HG03342 (cell line): ENCODE data around the gene ALDH16A1.
A peak's percentile ranks its signal among the peaks of the same experiment; 100 is the strongest.
"Not testable (repeated sequence)": the region's sequence is repeated elsewhere in the genome, so short reads cannot be mapped to it uniquely, and the experiment has no call there.

Source experiments
- ATAC-seq: cut with Tn5 transposase; IDR thresholded peaks from one replicate; pipeline ENCODE4 v1.9.1; 2021; ENCODE audit warnings: mild to moderate bottlenecking, moderate library complexity; ENCODE audit not compliant: unreplicated experiment

The ALDH16A1 gene

DNA sequence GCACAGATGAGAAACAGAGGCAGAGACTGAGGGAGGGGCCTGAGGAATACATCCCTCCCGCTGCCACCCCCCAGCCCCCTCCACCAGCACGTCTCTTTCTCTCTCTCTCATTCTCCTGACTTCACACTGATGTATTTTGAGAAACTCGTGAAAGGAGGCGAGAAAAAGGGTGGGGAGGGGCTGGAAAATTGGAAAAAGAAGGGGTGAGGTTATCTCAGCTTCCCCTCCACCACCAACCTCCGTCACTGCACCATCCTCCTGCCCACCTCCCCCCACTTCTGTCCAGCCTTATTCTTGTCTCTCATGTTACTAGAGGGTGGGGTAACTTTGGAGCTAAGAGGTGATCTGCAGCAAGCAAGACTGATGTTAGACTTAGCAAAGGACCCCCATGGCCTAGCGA lies 13.2 kb upstream of the ALDH16A1 start:
- no peak for ATAC-seq

DNA sequence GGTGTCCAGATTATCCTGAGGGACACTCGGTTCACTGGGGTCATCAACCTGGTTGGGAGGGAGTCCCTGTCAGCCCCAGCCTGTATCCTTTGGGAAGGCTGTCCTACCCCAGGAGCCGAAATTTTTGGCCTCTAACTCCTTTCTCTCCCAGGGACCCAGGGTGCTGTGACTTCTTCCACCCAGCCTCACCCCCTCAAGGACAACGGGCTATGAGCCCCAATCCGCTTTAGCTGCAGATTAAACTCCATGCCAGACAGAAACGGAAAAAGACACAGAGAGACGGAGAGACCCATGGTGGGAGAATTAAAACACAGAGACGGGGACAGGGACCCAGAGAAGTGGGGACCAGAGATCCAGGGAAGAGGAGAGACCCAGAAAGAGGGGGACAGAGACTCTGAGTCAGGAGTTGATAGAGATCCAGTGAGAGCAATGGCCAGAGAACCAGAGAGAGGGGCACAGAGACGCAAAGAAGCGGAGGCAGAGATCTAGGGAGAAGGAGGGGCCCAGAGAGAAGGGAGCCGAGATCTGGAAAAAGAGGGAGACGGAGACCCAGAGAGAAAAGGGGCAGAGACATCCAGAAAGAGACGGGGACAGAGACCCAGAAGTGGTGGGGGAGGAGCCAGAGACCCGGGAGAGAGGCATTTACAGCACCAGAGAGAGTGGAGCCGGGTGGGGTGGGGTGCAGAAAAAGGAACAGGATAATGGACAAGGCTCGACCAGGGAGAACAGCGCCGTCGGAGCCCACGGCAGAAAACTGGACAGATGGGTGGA lies 12.4 kb upstream of the ALDH16A1 start:
- ATAC-seq = no peak

DNA sequence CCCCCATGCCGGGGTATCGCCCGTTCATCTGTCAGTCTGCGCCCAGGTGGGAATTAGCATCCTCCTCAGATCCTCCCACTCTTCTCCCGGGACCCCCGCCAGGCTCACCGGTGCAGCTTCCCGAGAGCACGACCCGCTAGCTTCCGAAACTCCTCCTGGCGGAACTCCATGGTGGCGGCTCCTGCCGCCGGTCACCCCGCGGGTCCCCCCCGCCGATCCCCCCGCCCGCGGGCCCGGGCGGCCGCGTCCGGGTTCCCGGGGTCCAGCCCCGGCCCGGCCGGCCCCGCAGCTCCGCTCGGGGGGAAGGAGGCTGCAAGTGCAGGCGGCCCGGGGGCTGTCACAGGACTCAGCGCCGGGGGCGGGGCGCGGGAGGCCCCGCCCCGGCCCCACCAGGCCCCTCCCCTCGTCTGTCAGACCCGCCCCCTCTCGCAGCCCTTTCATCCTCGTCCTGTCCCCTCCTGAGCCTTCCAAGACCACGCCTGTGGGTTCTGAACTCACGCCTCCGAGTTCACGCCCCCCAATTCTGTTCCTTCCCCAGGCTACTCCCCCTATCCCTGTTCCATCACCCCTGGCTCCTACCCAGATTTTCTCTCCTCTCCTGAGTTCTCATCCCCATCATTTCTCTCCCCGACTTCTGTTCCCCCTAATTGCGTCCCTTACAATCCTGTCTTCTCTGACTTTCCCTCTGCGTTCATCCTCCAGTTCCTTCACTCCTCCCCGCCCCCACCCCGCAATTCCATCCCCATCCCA lies 11.6 kb upstream of the ALDH16A1 start, which contains the start of gene SLC17A7:
Gene SLC17A7 (minus strand): TSS at position 318 of the 750 bp plus-strand sequence. CDS start 148 bp downstream, at position 170.
- ATAC-seq = no peak

DNA sequence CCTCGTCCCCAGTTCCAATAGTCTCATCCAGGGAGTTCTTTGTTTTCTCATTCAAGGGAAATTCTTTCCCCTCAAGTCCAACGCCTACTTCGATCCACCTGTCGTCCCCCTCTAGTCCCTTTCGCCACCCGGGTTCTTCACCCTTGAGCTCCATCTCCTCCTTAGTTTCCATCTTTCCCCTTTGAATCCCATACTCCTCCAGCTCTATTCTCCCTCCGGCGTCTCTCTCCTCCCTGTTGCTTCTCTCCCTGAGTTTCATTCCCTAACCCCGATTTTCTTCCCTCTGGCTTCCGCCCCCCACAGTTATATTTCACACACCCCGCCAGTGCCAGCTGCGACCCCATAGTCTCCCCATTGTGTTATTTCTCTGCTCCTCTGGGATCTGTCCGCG lies 11.1 kb upstream of the ALDH16A1 start:
- ATAC-seq = no peak

DNA sequence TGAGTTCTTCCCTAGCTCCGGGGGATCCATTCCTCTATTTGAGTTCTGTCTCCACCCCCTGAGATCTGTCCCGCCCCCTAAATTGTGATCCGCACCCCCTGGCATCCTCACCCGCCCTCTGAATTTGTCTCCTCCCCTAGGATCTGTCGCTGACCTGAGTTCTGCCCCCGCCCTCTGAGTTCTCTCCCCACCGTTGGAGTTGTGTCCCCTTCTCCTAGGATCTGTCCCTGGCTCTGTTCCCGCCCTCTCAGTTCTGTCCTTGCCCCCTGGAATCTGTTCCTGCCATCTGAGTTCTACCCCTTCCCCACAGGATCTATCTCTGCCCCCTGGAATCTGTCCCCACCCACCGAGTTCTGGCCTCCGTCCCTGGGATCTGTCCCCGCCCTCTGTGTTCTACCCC lies 10.7 kb upstream of the ALDH16A1 start:
- ATAC-seq = no peak

DNA sequence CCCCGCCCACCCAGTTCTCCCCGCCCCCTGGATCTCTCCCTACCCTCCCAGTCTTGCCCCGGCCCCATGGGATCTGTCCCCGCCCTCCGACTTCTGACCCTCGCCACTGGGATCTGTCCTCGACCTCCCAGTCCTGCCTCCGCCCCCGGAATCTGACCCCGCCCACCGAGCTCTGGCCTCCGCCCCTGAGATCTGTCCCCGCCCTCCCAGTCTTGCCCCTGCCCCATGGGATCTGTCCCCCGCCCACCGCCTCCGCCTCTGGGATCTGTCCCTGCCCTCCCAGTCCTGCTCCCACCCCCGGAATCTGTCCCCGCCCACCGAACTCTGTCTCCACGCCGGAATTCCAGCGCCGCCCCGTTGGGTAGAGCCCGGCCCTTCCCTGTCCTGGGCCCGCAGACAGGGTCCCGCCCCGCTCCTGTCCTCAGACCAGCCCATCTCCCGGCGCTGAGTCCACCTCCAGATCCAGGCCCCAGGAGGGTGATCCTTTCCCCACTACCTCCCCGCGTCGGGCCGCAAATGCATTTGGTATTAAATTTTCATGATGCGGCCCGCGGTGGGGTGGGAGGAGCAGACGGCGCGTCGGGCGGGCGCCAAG lies 10.2 kb upstream of the ALDH16A1 start:
- no peak for ATAC-seq

DNA sequence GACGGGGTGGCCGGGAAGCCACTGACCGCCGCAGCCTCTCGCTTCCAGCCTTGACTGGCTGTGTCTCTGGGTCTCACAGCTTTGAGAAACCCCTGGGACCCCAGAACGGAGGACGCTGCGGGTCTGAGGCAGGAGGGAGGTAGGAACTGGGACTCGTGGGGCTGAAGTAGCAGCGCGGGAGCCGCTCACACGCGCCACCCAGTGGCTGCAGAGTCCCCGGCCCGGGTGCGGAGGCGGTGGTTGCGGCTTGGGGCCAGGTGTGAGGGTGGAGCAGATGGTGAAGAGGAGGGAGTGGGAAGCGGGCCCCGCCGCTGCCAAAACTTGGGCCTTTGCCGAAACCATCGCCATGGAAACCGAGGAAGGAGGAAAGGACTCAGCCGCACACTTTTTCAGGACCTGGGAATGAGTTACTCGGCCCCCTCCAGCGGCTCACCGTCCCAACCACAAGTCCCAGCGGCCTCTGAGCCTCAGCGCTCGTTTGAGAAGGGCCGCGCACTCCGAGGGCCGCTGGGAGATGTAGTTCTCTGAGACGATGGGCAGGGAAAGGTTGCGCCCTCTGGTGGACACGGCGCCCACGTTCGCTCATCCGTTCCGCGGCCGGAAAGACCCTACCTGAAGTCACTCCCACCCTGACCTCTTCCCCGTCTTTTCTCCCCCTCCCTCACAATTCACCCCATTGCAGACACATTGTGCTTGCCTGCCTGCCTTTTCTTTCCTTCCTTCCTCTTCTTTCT lies 9.5 kb upstream of the ALDH16A1 start:
- peak; percentile 74 for ATAC-seq

DNA sequence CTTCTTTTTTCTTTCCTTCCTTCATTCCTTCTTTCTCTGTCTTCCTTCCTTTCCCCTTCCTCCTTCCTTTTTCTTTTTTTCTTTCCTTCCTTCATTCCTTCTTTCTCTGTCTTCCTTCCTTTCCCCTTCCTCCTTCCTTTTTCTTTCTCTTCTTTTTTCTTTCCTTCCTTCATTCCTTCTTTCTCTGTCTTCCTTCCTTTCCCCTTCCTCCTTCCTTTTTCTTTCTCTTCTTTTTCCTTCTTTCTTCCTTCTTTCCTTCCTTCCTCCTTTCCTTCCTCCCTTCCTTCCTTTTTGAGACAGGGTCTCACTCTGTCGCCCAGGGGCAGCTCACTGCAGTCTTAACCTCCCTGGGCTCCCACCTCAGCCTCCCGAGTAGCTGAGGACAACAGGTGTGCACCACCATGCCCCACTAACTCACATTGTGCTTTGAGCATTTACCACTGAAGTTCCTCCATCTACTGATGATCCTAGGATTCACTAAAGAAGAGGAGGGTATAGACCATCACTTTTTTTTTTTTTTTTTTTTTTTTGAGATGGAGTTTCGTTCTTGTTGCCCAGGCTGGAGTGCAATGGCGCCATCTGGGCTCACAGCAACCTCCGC lies 8.8 kb upstream of the ALDH16A1 start:
- not testable (repeated sequence) for ATAC-seq

DNA sequence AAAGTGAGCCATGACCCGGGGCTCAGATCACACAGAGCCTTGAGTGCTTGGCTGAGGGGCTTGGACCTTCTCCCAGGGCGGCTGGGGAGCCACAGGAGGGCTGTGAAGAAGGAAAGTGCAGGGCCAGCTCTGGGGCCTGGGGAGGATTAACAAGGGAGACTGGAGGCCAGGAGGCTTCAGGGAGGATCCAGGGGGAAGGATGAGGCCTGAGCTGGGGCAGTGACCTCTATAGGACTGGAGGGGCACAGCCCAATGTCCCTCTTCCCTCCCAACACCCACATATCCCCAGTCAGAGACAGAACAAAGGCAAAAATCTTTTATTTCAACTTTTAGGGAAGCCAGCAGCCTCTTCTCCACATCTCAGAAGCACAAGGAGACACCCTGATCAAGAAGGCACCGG lies 7.0 kb upstream of the ALDH16A1 start:
- ATAC-seq = no peak

DNA sequence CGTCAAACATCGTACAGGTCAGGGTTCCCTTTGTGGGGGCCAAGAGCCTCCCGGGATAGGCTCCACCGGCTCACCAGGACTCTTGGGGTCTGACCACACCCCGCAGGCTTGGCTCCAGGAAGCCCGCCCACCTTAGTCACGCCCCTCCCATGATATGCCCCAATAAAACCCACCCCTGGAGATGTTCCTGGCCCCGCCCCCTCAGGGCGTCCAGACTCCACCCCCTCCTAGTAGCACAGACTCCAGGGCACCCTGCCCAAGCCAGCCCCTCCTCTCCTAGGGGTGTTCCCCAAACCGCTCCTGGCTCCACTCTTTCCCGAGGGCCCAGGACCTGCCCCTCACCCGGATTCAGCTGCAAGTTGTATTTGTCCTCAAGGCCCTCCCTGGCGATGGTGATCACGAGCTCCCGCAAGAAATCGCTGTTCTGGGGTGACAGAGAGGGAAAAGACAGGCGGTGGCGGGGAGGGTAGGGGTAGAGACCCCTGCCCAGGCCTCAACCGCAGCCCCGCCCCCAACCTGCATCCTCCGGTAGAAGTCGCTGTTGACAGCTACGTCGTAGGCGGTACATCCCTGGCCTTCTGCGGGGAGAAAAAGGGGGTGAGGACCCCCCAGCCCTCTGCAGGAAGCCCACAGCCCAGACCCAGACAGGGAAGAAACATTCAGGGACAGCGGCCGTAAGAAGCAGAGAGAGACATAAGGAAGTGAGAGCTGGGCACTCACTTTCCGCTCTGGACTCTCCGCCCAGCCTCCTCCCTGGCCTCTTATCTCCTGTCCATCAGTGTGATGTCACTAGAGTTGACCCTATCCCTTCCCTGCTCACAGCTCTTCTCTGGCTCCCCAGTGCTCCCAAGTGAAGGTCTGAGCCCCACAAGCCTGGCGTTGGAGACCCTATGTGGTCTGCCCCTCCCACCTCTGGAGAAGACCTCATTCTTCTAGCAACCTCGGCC lies 5.3 kb upstream of the ALDH16A1 start:
- ATAC-seq = no peak

DNA sequence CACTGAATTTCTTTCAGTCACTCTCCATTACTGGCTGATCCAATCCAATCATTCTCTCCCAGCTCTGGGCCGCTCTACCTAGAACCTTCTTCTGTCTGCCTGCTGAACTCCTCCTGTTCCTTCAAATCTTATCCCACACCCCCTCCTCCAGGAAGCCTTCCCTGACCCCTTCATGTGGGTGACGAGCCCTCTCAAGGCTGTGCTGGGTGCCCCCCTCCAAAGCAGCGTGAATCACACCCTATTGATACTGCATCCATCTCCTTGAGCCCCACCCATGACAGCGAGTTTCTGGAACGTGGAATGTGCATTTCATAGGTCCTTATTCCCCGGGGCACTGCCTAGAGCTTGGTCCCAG lies 4.6 kb upstream of the ALDH16A1 start:
- no peak for ATAC-seq

DNA sequence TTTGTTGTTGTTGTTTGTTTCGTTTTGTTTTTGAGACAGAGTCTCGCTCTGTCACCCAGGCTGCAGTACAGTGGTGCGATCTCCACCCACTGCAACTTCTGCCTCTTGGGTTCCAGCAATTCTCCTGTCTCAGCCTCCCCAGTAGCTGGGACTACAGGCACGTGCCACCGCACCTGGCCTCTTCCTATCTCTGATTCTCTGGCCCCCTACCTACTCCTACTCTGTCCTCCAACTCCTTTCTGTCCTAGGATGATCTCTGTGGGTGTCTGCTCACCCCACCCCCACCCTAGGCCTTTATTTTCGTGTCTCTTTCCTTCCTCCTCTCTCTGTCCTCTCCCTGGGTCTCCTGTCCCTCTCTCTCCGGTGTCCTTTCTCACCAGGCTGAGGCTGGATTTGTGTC lies 2.6 kb upstream of the ALDH16A1 start:
- ATAC-seq = no peak

DNA sequence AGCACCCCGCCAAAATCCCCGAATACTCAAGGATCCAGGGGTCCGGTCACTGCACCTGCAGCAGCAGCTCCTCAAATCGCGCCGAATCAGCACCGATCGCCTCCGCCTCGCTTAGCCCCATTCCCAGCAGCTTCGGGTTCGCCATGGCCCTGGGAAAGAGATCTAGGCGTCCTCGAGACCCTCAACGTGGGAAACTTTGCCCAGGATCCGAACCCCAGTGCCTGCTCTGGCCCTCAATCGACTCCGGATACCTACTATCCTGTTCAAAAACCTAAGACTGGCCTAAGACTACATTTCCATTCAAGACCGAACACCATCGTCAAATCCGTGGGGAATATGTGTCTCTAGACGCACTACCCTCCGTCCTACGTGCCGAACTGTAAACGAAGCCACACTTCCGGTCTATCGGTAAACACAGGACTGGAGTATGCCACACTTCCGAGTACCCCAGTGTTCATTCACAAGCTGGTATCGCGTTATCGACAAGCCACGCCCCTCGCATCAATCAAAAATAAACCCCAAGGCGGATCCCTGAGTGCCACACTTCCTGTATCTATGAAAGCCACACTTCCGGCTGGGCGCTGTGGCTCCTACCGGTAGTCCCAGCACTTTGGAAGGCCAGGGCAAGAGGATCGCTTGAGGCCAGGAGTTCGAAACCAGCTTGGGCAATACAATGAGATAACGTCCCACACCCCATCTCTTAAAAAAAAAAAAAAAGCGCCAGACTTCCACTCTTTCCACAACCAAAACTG lies 1.4 kb upstream of the ALDH16A1 start, which contains the start of gene PIH1D1:
Gene PIH1D1 (minus strand): TSS at position 385 of the 752 bp plus-strand sequence. CDS start 240 bp downstream, at position 145.
- peak; percentile 59 for ATAC-seq

DNA sequence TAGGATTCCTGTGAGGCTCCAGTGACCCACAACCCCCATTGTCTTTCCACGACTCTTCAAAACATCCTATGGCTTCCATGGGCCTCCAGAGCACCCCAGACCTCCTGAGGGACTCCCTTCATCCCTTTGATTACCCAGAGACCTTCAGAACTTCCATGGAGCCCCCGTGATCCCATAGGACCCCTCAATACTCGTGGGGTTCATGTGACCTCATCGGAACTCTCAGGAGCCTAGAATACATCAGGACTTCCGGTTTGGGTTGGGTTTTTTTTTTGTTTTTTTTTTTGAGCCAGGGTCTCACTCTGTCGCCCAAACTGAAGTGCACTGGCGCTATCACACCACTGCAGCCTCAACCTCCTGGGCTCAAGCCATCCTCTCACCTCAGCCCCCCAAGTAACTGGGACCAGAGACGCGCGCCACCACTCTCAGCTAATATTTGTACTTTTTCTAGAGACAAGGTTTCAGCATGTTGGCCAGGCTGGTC lies 774 bp downstream of the ALDH16A1 start:
- no peak for ATAC-seq

DNA sequence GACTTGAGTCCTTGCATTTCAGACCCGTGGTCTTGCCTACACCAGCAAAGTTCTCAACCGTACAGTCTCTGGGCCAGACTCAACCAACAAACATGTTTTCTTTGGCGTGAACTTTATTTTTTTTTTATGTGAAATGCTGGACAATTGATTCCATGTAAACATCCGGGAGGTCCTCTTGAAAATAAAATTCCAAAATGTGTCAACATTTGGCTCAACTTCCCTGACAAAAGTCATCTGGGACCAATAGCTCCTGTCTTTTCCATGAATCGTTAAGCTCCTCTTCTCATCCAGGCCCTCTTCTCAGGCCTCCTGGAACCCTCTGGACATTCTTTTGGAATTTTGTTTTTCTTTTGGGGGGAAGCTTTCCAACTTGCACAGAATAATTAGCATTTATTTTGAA lies 2.7 kb downstream of the ALDH16A1 start:
- ATAC-seq = no peak

DNA sequence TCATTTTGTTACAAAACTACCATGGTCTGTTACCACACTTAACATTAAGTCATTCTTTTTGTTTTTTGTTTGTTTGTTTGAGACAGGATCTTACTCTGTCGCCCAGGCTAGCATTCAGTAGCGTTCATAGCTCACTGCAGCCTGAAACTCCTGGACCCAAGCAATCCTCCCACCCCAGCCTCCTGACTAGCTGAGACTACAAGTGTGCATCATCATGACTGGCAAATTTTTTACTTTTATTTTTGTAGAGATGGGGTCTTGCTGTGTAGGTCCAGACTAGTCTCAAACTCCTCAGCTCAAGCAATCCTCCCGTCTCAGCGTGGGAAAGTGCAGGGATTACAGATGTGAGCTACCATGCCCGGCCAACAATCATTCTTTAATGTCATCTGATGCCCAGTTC lies 3.3 kb downstream of the ALDH16A1 start:
- ATAC-seq = no peak

DNA sequence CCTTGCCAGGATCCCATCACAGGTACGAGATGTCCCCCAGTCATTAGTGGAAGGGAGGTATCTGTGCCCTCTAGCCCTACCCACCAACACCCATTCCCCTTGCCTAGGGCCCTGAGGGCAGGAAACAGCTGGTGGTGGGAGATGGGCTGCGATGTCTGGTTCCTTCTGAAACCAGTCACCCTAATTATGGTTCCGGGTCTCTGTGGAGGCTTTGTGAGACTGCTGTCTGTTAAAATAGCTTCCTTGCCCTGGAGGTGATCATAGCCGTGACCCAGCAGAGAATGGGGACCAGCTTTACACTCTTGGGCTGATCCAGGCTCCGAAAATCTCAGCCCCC lies 5.5 kb downstream of the ALDH16A1 start:
- ATAC-seq = no peak

DNA sequence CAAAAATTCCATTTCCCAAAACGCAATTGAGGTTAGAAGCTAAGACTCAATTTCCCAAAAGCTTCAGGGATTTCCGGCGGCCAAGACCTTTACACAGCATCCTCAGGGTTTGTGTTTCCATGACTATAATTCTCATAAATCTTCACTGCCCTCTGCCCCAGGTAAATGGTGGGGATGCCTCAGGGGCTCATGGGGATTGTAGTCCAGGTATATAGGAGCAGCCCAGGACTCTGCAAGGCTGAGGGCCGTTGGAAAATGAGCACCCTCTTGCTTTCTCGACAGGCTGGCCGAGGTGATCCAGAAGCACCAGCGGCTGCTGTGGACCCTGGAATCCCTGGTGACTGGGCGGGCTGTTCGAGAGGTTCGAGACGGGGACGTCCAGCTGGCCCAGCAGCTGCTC lies 6.4 kb downstream of the ALDH16A1 start:
- ATAC-seq = no peak

DNA sequence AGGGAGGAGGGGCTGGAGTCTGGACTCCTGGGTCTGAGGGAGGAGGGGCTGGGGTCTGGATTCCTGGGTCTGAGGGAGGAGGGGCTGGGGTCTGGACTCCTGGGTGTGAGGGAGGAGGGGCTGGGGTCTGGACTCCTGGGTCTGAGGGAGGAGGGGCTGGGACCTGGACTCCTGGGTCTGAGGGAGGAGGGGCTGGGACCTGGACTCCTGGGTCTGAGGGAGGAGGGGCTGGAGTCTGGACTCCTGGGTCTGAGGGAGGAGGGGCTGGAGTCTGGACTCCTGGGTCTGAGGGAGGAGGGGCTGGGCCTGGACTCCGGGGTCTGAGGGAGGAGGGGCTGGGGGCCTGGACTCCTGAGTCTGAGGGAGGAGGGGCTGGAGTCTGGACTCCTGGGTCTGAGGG lies 8.1 kb downstream of the ALDH16A1 start:
- ATAC-seq = not testable (repeated sequence)
